CD4-positive, alpha-beta T cell (primary cell): Measurements from ENCODE around the gene HES1. TPM values are rescaled to one million over a fixed set of nuclear protein-coding genes. Genes with fewer than 3 reads are reported as not detected.

ENCODE experiments used
- ATAC-seq: fragments of 200-7000 bp; cut with Tn5 transposase; one replicate; pipeline ENCODE4 v1.10.0; 2022; ENCODE audit warnings: mild to moderate bottlenecking; ENCODE audit not compliant: poor library complexity
- CTCF ChIA-PET: fragments of 350-600 bp; sonication (Branson Sonifier 250); formaldehyde crosslinking; loops from one replicate; lab custom pipeline; 2021; ENCODE audit warnings: antibody characterized with exemption, inconsistent platforms; lab: Charles Lee
- POLR2A ChIA-PET: fragments of 350-600 bp; sonication (Branson Sonifier 250); formaldehyde crosslinking; loops from one replicate; lab custom pipeline; 2021; ENCODE audit warnings: antibody characterized with exemption, inconsistent platforms; lab: Charles Lee
- DNase-seq, 14 experiments: peaks; one replicate each; pipeline ENCODE4 v3.0.0-alpha.2; 2013 to 2020; ENCODE audit warnings: mixed read lengths in 2 of 14
- H3K27ac ChIP-seq, 2 donors: one replicate each; pipeline versions ENCODE4 v1.5.1 to v1.7.0; 2013; ENCODE audit warnings: low read length in 2 of 2, low read depth in 1 of 2, mild to moderate bottlenecking in 1 of 2
- H3K27me3 ChIP-seq, 2 experiments: 1 replicate in 1 of 2; 2 replicates in 1 of 2; pipeline versions ENCODE4 v1.6.1 to v1.7.0; 2013; ENCODE audit warnings: low read length in 2 of 2, control low read depth in 1 of 2, mild to moderate bottlenecking in 1 of 2, moderate library complexity in 1 of 2; ENCODE audit not compliant: insufficient read depth in 2 of 2, control insufficient read depth in 1 of 2
- H3K36me3 ChIP-seq: one replicate; pipeline ENCODE4 v1.6.1; 2013; ENCODE audit warnings: low read length, control low read depth; ENCODE audit not compliant: insufficient read depth
- H3K4me1 ChIP-seq: one replicate; pipeline ENCODE4 v1.6.1; 2013; ENCODE audit warnings: low read length, control low read depth; ENCODE audit not compliant: insufficient read depth
- H3K4me3 ChIP-seq: one replicate; pipeline ENCODE4 v1.5.1; 2013; ENCODE audit warnings: mild to moderate bottlenecking, low read length, moderate library complexity
- H3K9me3 ChIP-seq, 2 experiments: 1 replicate in 1 of 2; 2 replicates in 1 of 2; pipeline versions ENCODE4 v1.6.1 to v1.7.0; 2013; ENCODE audit warnings: low read length in 2 of 2, mild to moderate bottlenecking in 2 of 2, control low read depth in 1 of 2, moderate library complexity in 1 of 2; ENCODE audit not compliant: control insufficient read depth in 1 of 2, insufficient read depth in 1 of 2
- H3K27ac Mint-ChIP-seq: one replicate; pipeline ENCODE4 v1.8.0; 2020; ENCODE audit warnings: mixed read lengths
- H3K27me3 Mint-ChIP-seq: one replicate; pipeline ENCODE4 v1.8.0; 2021; ENCODE audit warnings: mixed read lengths
- H3K36me3 Mint-ChIP-seq: one replicate; pipeline ENCODE4 v1.8.0; 2021; ENCODE audit warnings: low read depth, mixed read lengths
- H3K4me1 Mint-ChIP-seq: one replicate; pipeline ENCODE4 v1.8.0; 2021; ENCODE audit warnings: low read depth, mixed read lengths
- H3K4me3 Mint-ChIP-seq: one replicate; pipeline ENCODE4 v1.8.0; 2020; ENCODE audit warnings: mild to moderate bottlenecking, mixed read lengths
- H3K9me3 Mint-ChIP-seq: one replicate; pipeline ENCODE4 v1.8.0; 2020; ENCODE audit warnings: mixed read lengths
- intact Hi-C, 2 experiments: fragments of 100-400 bp; cut with DNase I in 1 of 2; cut with micrococcal nuclease in 1 of 2; formaldehyde crosslinking; loops; one replicate each; pipeline versions ENCODE4 v1.15.1 to v1.9.0; 2023 to 2025; cut with DNase I, micrococcal nuclease
- total RNA-seq, 174 experiments: library from RNA in 2 of 174; stranded (reverse) in 2 of 174; gene quantifications; one replicate each; pipeline ENCODE4 v1.2.3 and lab custom pipeline; 2021 to 2026
- TF ChIP-seq, protein P1 (sequence below): fragments of 200-600 bp; IDR thresholded peaks from one replicate; pipeline ENCODE4 v1.8.0; 2022; ENCODE audit warnings: antibody characterized with exemption, mild to moderate bottlenecking

HES1 gene
- total RNA-seq, 2 experiments from 2014 or later = 0.89 to 1.5 TPM

DNA sequence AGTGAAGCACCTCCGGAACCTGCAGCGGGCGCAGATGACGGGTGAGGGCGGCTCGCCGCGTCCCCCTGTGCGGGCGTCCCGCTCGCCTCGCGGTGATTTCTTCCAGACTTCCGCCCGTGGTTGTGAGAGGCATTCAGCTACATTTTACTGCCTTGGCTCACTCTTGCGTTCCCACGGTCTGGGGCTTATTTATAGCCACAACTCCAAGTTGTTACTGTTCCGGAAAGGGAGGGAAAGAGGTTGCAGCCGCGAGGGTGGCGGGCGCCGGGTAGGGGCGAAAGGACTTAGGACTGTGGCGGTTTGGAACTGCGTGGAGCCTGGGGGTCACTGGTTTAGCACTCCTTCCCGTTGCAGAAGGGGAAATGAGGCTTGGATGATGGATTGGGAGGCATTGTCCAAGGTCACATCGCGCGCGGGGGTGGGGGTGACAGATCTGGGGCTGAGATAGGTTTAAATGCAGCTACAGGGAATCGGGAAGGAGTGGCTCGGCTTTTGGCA is 1.1 kb downstream of the HES1 start:
- H3K27ac Mint-ChIP-seq = peak overlapping the region; percentile 69
- ChIA-PET POLR2A (interaction anchor here (0.9 to 1.5 kb wide), 2 partner anchors 66 to 356 kb away, joined by 3 to 4 read pairs; no protein-coding TSS in a partner anchor), CTCF (interaction anchor here (1.0 to 2.8 kb wide), 4 partner anchors 179 to 471 kb away, joined by 3 to 8 read pairs (median 4); no protein-coding TSS in a partner anchor)
- peak overlapping the region; percentile 47 for H3K4me3 ChIP-seq
- peaks cover 47% of the 10 kb centered on the region for H3K27me3 Mint-ChIP-seq
- peaks cover 52 to 57% of the 10 kb centered on the region in 2 experiments for H3K27me3 ChIP-seq
- TF ChIP-seq, protein P1, sequence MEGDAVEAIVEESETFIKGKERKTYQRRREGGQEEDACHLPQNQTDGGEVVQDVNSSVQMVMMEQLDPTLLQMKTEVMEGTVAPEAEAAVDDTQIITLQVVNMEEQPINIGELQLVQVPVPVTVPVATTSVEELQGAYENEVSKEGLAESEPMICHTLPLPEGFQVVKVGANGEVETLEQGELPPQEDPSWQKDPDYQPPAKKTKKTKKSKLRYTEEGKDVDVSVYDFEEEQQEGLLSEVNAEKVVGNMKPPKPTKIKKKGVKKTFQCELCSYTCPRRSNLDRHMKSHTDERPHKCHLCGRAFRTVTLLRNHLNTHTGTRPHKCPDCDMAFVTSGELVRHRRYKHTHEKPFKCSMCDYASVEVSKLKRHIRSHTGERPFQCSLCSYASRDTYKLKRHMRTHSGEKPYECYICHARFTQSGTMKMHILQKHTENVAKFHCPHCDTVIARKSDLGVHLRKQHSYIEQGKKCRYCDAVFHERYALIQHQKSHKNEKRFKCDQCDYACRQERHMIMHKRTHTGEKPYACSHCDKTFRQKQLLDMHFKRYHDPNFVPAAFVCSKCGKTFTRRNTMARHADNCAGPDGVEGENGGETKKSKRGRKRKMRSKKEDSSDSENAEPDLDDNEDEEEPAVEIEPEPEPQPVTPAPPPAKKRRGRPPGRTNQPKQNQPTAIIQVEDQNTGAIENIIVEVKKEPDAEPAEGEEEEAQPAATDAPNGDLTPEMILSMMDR = no peak
- H3K36me3 ChIP-seq = no peaks in the 10 kb centered on the region
- H3K4me1 ChIP-seq = peaks cover 56% of the 10 kb centered on the region
- peak overlapping the region; percentile 87 for H3K4me3 Mint-ChIP-seq
- peaks cover 0 to 11% of the 10 kb centered on the region in 2 experiments for H3K9me3 ChIP-seq
- intact Hi-C loops = loop anchor here (1.0 to 10.0 kb wide), 6 partner anchors 162 to 470 kb away; partner anchors contain the start of gene GP5 (in 1 of the 2)
- H3K4me1 Mint-ChIP-seq = peaks cover 54% of the 10 kb centered on the region
- H3K36me3 Mint-ChIP-seq = peaks cover 10% of the 10 kb centered on the region
- H3K9me3 Mint-ChIP-seq = no peaks in the 10 kb centered on the region
- peak in 8 of 14 experiments; percentile 19 to 63 (median 40) for DNase-seq
- H3K27ac ChIP-seq = no peak overlapping the region
- ATAC-seq = no peak

DNA sequence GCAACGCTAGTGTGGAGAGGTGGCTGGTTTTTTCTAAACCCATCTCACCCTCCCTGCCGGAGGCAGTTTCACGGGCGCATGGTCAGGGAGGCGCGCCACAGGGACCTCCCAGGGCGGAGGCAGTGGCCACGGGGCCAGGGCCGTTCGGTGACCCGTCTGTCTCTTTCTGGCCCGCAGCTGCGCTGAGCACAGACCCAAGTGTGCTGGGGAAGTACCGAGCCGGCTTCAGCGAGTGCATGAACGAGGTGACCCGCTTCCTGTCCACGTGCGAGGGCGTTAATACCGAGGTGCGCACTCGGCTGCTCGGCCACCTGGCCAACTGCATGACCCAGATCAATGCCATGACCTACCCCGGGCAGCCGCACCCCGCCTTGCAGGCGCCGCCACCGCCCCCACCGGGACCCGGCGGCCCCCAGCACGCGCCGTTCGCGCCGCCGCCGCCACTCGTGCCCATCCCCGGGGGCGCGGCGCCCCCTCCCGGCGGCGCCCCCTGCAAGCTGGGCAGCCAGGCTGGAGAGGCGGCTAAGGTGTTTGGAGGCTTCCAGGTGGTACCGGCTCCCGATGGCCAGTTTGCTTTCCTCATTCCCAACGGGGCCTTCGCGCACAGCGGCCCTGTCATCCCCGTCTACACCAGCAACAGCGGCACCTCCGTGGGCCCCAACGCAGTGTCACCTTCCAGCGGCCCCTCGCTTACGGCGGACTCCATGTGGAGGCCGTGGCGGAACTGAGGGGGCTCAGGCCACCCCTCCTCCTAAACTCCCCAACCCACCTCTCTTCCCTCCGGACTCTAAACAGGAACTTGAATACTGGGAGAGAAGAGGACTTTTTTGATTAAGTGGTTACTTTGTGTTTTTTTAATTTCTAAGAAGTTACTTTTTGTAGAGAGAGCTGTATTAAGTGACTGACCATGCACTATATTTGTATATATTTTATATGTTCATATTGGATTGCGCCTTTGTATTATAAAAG is 1.8 kb downstream of the HES1 start:
- H3K4me3 Mint-ChIP-seq = peak overlapping the region; percentile 87
- Histone ChIP-seq H3K27me3 (peaks cover 51 to 53% of the 10 kb centered on the region in 2 experiments), H3K4me1 (peaks cover 64% of the 10 kb centered on the region), H3K27ac (no peak overlapping the region), H3K36me3 (no peaks in the 10 kb centered on the region), H3K4me3 (peak overlapping the region; percentile 47), H3K9me3 (peaks cover 0 to 11% of the 10 kb centered on the region in 2 experiments)
- intact Hi-C loops = loop anchor here (1.0 to 10.0 kb wide), 7 partner anchors 163 to 473 kb away; partner anchors contain the start of gene GP5 (in 1 of the 2)
- no peaks in the 10 kb centered on the region for H3K9me3 Mint-ChIP-seq
- H3K4me1 Mint-ChIP-seq = peaks cover 54% of the 10 kb centered on the region
- H3K36me3 Mint-ChIP-seq = peaks cover 10% of the 10 kb centered on the region
- POLR2A ChIA-PET = interaction anchor here (1.5 kb wide), 1 partner anchor 357 kb away, joined by 3 read pairs; no protein-coding TSS in a partner anchor
- peak overlapping the region; percentile 69 for H3K27ac Mint-ChIP-seq
- ATAC-seq = peak; percentile 9
- peaks cover 50% of the 10 kb centered on the region for H3K27me3 Mint-ChIP-seq
- TF ChIP-seq, protein P1 = peak; percentile 18
- peak in 10 of 14 experiments; percentile 17 to 78 (median 40) for DNase-seq
- CTCF ChIA-PET = interaction anchor here (0.7 to 2.8 kb wide), 7 partner anchors 169 to 475 kb away, joined by 3 to 8 read pairs (median 4); no protein-coding TSS in a partner anchor

DNA sequence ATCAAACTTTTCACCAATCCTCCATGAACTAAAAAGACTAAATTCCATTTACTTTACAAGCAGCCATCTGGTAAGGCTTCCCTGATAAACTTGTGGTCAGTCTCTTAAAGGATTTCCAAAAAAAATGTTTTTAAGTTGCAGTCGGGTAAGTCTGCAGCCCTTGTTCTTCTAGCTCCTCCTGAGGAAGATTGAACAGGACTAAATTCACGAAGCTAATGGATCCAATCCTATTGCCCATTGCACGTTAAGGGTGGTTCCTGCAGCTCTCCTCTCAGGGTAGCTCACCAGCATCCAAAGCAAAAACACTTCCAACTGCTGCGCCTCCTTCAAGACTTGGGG is 2.8 kb downstream of the HES1 start:
- H3K9me3 Mint-ChIP-seq = no peaks in the 10 kb centered on the region
- H3K4me1 Mint-ChIP-seq = peaks cover 45% of the 10 kb centered on the region
- CTCF ChIA-PET = interaction anchor here (0.8 to 2.8 kb wide), 3 partner anchors 168 to 473 kb away, joined by 3 to 8 read pairs (median 3); no protein-coding TSS in a partner anchor
- peak overlapping the region; percentile 49 for H3K4me3 Mint-ChIP-seq
- Histone ChIP-seq H3K36me3 (no peaks in the 10 kb centered on the region), H3K27ac (no peak overlapping the region), H3K27me3 (peaks cover 44 to 46% of the 10 kb centered on the region in 2 experiments), H3K4me1 (peaks cover 60% of the 10 kb centered on the region), H3K4me3 (no peak overlapping the region), H3K9me3 (peaks cover 0 to 11% of the 10 kb centered on the region in 2 experiments)
- POLR2A ChIA-PET = no interaction called here
- intact Hi-C loops = loop anchor here (1.0 to 10.0 kb wide), 6 partner anchors 164 to 474 kb away; partner anchors contain the start of gene GP5 (in 1 of the 2)
- TF ChIP-seq, protein P1 = no peak
- no peak for ATAC-seq
- H3K36me3 Mint-ChIP-seq = peaks cover 6% of the 10 kb centered on the region
- DNase-seq = no peak
- peaks cover 41% of the 10 kb centered on the region for H3K27me3 Mint-ChIP-seq
- no peak overlapping the region for H3K27ac Mint-ChIP-seq
